ENCODE results near the gene BAZ2B. TPM values are rescaled to one million over a fixed set of nuclear protein-coding genes. Genes with fewer than 3 reads are reported as not detected.

The BAZ2B gene
- polyA plus RNA-seq, 2 of the 4 experiments (the other 2 are of a cell fraction): 19.6 to 50.6 TPM

DNA sequence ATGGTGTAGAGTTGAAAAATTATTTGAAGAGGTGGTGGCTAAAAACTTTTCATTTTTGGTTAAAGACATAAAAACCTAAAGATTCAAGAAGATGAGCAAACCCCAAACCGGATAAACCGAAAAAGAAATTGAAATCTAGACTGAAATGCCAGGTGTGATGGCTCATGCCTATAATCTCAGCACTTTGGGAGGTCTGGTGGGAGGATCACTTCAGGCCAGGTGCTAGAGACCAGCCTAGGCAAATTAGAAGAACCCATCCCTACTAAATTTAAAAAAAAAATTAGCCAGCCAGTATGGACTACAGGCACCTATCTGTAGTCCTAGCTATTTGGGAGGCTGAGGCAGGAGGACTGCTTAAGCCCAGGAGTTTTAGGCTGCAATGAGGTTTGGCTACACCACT is 126.9 kb downstream of the BAZ2B start:
- Histone ChIP-seq H3K4me1 (no peaks in the 10 kb centered on the region), H3K27ac (no peak overlapping the region), H3K4me2 (no peak overlapping the region), H3K9me3 (no peaks in the 10 kb centered on the region), H3K4me3 (no peak overlapping the region)
- no peak for ATAC-seq
- DNase-seq (ENCODE audit: low read depth in 1 of 2, low spot score in 1 of 2): no peak
- POLR2A ChIA-PET: no interaction called here
- CTCF ChIA-PET: no interaction called here
- 95% methylated on average over 2 of the region's 2 CpGs for WGBS (ENCODE audit: missing lambda C conversion rate)
- TF ChIP-seq RAD21 (conservative IDR thresholded peaks at IDR 0.05 in 1 of 2, IDR thresholded peaks at IDR 0.05 in 1 of 2): no peak
- TF ChIP-seq HES2 (IDR thresholded peaks at IDR 0.05): no peak
- TF ChIP-seq POLR2AphosphoS2 (conservative IDR thresholded peaks at IDR 0.05; ENCODE audit: low read length): no peak
- no peak for TF ChIP-seq E2F6 (IDR thresholded peaks at IDR 0.05; ENCODE audit: borderline replicate concordance, low read depth)
- TF ChIP-seq ZNF302 (CRISPR knock-in tag; IDR thresholded peaks at IDR 0.05): no peak
- no peak for TF ChIP-seq SREBF2 (IDR thresholded peaks at IDR 0.05)
- no peak for TF ChIP-seq TP53 (CRISPR knock-in tag; IDR thresholded peaks at IDR 0.05)
- no peak for TF ChIP-seq MAX (IDR thresholded peaks at IDR 0.05)
- TF ChIP-seq SMC3 (IDR thresholded peaks at IDR 0.05): no peak
- TF ChIP-seq FOXS1 (CRISPR knock-in tag; IDR thresholded peaks at IDR 0.05): no peak
- TF ChIP-seq JUNB (IDR thresholded peaks at IDR 0.05): no peak
- no peak for TF ChIP-seq ESRRA (IDR thresholded peaks at IDR 0.05; ENCODE audit: borderline replicate concordance, low read length)
- no peak for TF ChIP-seq KDM1A (IDR thresholded peaks at IDR 0.05; ENCODE audit: low read depth)
- no peak for TF ChIP-seq NPAS2 (CRISPR knock-in tag; IDR thresholded peaks at IDR 0.05; ENCODE audit: borderline replicate concordance)
- TF ChIP-seq RFX5 (IDR thresholded peaks at IDR 0.05): no peak
- no peak for TF ChIP-seq KDM5A (IDR thresholded peaks at IDR 0.05)
- TF ChIP-seq MAZ (IDR thresholded peaks at IDR 0.05; ENCODE audit: borderline replicate concordance, low read depth, low read length): no peak
- no peak for TF ChIP-seq MAFK (IDR thresholded peaks at IDR 0.05; ENCODE audit: partially characterized antibody)
- no peak for TF ChIP-seq EHF (CRISPR knock-in tag; IDR thresholded peaks at IDR 0.05)
- no peak for FAIRE-seq

- no peak for TF ChIP-seq MAX (IDR thresholded peaks at IDR 0.05)
- TF ChIP-seq HOXB5 (CRISPR knock-in tag; IDR thresholded peaks at IDR 0.05): no peak
- no peak for TF ChIP-seq CTCF (IDR thresholded peaks at IDR 0.05)
- TF ChIP-seq USF2 (IDR thresholded peaks at IDR 0.05): no peak
- TF ChIP-seq POLR2A (IDR thresholded peaks at IDR 0.05; ENCODE audit: low read length): no peak
- no peak for TF ChIP-seq RARB (CRISPR knock-in tag; IDR thresholded peaks at IDR 0.05)
- no peak for TF ChIP-seq ZFP36 (IDR thresholded peaks at IDR 0.05; ENCODE audit: borderline replicate concordance, partially characterized antibody)
- no peak for TF ChIP-seq NR3C1 (IDR thresholded peaks at IDR 0.05)
- no peak for TF ChIP-seq ZNF302 (CRISPR knock-in tag; IDR thresholded peaks at IDR 0.05)
- TF ChIP-seq RFX5 (IDR thresholded peaks at IDR 0.05): no peak
- ChIA-PET POLR2A (no interaction called here), CTCF (no interaction called here)
- ATAC-seq (no peak), FAIRE-seq (no peak), DNase-seq (ENCODE audit: low read depth in 1 of 2, low spot score in 1 of 2) (no peak)
- no peaks in the 10 kb centered on the region for H3K4me1 ChIP-seq
- no peak overlapping the region for H3K4me2 ChIP-seq
- 69% methylated on average over 2 of the region's 2 CpGs for WGBS (ENCODE audit: missing lambda C conversion rate)
- no peaks in the 10 kb centered on the region for H3K9me3 ChIP-seq
- H3K27ac ChIP-seq: no peak overlapping the region
- H3K4me3 ChIP-seq: no peak overlapping the region
Measured at GRCh38 chr2:159484532-159484931, 131.8 kb downstream of the BAZ2B start.

Data from A549 (cell line).